ENCODE data around the gene PWP1.

Gene PWP1

GRCh38 chr12:107685360-107686248 is at the start of gene PWP1:
Gene PWP1, plus strand, starts transcription at chr12:107685799. Its CDS starts 101 bp downstream, at chr12:107685900.
- peak; percentile 94 for DNase-seq (ENCODE audit: low read depth)

GRCh38 chr12:107641154-107641553 is 44.4 kb upstream of the PWP1 start:
- no peak for DNase-seq (ENCODE audit: low read depth)

DNA sequence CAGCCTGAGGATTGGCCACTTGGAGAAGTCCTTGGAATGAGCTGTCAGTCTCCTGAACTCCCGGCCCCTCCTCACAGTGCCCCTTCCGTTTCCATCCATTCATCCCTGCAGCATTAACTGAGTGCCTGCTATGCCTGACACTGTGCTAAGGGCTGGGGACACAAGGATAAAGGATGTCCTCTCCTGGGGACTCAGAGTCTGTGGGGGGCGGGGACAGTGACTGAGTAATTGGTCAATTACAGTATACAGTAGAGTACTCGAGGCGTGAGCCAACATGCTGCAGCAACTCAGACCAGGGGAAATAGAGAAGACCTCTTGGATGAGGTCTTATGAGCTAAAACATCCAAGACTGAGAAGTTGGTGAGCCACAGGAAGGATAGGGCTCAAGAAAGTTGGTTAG is 43.4 kb upstream of the PWP1 start:
- no peak for DNase-seq (ENCODE audit: low read depth)

GRCh38 chr12:107645630-107646333 is 39.8 kb upstream of the PWP1 start:
- no peak for DNase-seq (ENCODE audit: low read depth)

GRCh38 chr12:107646436-107646835 is 39.2 kb upstream of the PWP1 start:
- DNase-seq (ENCODE audit: low read depth): no peak

GRCh38 chr12:107649661-107650061 is 35.9 kb upstream of the PWP1 start:
- no peak for DNase-seq (ENCODE audit: low read depth)

DNA sequence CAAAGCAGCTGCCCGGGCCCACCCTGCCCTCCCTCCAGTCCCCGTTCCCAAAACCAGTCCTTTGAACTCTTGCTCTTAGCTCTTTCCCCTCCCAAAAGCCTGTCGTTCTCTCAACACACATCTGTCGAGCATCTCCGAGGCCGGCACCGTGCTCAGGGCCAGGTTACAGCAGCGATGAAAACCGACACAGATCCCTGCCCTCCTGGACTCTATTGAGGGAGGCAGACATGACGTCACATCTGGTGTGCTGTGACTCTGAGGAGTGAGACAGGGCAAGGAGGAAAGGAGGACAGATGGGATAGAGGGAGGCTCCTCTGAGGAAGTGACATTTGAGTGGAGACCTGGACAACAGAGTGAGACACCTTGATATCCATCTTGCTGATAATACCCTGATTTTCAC is 34.6 kb upstream of the PWP1 start:
- DNase-seq (ENCODE audit: low read depth): no peak

GRCh38 chr12:107651571-107652449 is 33.8 kb upstream of the PWP1 start:
- DNase-seq (ENCODE audit: low read depth): no peak

GRCh38 chr12:107653519-107653918 is 32.1 kb upstream of the PWP1 start:
- DNase-seq (ENCODE audit: low read depth): no peak

DNA sequence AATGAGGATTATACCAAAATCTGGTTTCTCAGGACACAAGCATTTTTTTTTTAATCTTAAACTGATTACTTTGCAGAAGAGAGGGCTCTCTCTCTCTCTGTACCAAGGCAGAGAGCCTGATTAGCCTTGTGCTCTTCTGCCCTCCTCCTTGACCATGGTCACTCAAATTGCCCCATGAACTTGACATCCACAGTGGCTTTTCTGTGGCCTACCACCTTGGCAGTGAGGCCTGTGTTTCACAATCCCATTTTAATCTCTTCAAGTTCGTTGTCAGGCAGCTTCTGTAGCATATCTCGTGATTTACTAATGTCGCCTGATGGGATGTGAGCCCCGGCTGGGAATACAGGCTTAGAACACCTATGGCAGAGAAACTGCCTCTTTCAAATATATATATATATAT is 30.7 kb upstream of the PWP1 start:
- no peak for DNase-seq (ENCODE audit: low read depth)

DNA sequence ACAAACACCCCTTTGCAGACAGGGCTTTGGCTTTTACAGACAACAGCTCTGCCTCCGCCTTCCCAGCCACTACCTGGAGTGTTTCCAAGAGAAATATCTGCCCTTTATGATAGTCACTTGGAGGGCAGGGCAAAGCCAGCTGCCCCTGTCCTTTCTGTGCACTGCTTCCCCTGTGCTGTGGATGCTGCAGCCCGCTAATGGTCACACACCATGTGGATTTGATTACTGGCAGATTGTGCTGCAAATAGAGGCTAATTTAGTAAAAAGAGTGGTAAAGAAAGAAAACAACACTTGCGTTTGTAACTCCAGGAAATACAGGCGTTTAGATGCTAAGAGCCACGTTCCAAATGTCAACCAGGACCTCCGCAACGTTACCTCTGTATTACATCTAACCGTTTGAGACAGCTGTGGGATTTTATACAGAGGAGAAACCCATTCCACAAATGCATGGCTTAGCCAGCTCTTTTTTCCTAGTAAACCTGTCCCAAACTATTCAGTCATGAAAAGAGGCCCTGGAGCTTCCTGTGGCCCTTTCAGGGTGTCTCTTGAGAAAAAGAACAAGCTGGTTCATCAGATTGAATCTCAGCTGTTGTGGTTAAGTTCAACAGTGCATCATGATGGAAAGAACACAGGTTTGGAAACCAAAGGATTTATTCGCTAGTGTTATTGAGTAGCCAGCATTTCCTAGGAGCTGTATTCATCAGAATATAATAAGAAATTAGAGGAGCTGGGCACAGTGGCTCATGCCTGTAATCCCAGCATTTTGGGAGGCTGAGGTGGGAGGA is 30.1 kb upstream of the PWP1 start:
- no peak for DNase-seq (ENCODE audit: low read depth)

GRCh38 chr12:107656302-107656701 is 29.3 kb upstream of the PWP1 start:
- no peak for DNase-seq (ENCODE audit: low read depth)

- no peak for DNase-seq (ENCODE audit: low read depth)
These were observed 28.5 kb upstream of the PWP1 start for GRCh38 chr12:107657133-107657532.

GRCh38 chr12:107657621-107658020 is 28.0 kb upstream of the PWP1 start:
- no peak for DNase-seq (ENCODE audit: low read depth)

GRCh38 chr12:107660235-107660634 is 25.4 kb upstream of the PWP1 start:
- no peak for DNase-seq (ENCODE audit: low read depth)

DNA sequence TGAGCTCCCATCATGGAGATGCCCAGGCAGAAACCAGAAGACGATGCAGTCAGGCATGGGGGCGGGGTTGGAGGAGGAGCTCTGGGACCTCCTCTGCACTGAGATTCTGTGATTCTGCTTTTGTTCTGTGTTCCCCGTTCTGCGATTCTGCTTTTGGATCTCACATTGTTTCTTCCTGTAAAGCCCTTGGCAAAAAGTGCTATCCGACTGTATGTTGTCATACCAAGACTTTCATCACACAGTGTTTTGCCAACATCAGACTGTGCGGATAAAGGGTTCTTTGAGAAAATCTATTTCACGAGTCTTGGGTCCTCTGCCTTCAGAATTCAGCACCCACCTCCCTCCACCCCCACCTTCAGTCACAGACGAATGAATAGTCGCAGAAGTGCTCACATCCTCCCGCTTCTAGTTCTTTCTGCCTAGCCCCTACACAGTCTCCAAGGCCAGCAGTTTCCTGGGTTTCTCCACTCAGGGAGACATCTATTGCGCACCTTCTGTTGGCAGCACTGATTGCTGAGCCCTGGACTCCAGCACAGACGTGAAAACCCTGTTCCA is 24.7 kb upstream of the PWP1 start:
- no peak for DNase-seq (ENCODE audit: low read depth)

- no peak for DNase-seq (ENCODE audit: low read depth)
These were observed 23.8 kb upstream of the PWP1 start for GRCh38 chr12:107661830-107662229.

DNA sequence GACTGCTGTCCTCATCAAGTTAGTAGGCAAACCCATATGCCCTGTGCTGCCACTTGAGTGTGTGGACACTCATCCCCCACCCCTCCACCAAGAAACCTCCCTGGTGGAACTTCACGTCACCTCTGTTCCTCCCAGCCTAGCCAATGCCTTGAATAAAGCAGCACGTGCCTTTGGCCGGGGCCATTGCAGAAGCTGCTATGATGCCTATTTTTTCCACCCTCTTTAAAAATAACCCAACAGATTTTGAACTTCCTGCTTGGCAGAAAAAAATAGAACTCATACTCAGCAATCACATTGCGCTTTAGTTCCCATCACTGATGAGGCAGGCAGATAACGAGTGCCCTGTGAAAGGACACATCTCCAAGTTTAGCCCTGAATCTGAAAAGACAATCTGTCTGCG is 23.1 kb upstream of the PWP1 start:
- DNase-seq (ENCODE audit: low read depth): no peak

DNA sequence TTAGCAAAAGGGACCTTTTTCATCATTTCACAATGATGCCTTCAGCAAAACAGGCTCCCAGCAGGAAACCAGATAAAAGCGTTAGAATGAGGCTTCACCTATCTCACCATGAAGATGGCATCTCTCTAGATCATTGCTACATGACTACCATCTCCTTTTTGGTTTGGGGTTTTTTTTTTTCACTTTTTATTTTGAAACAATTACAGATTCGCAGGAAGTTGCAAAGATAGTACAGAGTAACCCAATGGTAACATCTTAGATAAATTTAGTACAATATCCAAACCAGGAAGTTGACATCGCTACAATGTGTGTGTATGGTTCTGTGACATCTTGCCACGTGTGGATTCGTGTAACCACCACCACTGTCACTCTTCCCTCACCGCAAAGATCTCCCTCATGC is 22.3 kb upstream of the PWP1 start:
- no peak for DNase-seq (ENCODE audit: low read depth)

DNA sequence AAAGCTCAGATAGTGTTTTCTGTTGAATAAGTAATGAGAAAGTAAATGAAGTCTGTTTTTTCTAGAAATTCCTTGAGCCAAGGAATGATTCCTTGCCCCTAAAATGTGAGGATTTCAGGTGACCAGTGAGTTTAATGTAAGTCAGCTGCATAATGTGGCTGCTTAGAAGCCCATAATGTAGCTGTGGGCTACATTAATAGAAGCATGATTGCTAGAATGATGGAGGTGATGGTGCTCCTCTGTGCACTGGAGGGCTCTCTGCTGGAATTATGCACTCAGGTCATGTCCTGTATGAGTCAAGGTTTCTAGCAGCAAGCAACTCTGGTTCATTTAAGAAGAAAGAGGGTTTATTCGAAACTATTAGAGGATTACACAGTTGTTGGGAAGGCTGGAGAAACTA is 19.6 kb upstream of the PWP1 start:
- DNase-seq (ENCODE audit: low read depth): no peak

GRCh38 chr12:107667464-107667863 is 18.1 kb upstream of the PWP1 start:
- DNase-seq (ENCODE audit: low read depth): no peak
